Measurements from ENCODE around the gene SLC12A7.

Gene SLC12A7

GRCh38 chr5:1018596-1018995 is 93.3 kb downstream of the SLC12A7 start:
- no peak for TF ChIP-seq CTCF (IDR thresholded peaks at IDR 0.05)
- Histone ChIP-seq H3K9me3 (no peaks in the 10 kb centered on the region), H3K27me3 (no peaks in the 10 kb centered on the region), H3K4me3 (ENCODE audit: low read depth in 1 of 2, low read length in 1 of 2) (no peak overlapping the region), H3K4me1 (ENCODE audit: control insufficient read depth in 1 of 2, insufficient read depth in 1 of 2, low read depth in 1 of 2, low read length in 1 of 2) (no peaks in the 10 kb centered on the region), H3K36me3 (no peaks in the 10 kb centered on the region), H3K27ac (no peak overlapping the region)

- H3K4me1 ChIP-seq (ENCODE audit: control insufficient read depth in 1 of 2, insufficient read depth in 1 of 2, low read depth in 1 of 2, low read length in 1 of 2), result no peaks in the 10 kb centered on the region
- H3K9me3 ChIP-seq, result no peaks in the 10 kb centered on the region
- H3K4me3 ChIP-seq (ENCODE audit: low read depth in 1 of 2, low read length in 1 of 2), result no peak overlapping the region
- no peaks in the 10 kb centered on the region for H3K36me3 ChIP-seq
- no peak overlapping the region for H3K27ac ChIP-seq
- no peaks in the 10 kb centered on the region for H3K27me3 ChIP-seq
- no peak for TF ChIP-seq CTCF (IDR thresholded peaks at IDR 0.05)
Measured at GRCh38 chr5:1017691-1018455, 94.0 kb downstream of the SLC12A7 start.

GRCh38 chr5:1017056-1017455 is 94.8 kb downstream of the SLC12A7 start:
- Histone ChIP-seq H3K36me3 (no peaks in the 10 kb centered on the region), H3K9me3 (no peaks in the 10 kb centered on the region), H3K4me3 (ENCODE audit: low read depth in 1 of 2, low read length in 1 of 2) (no peak overlapping the region), H3K4me1 (ENCODE audit: control insufficient read depth in 1 of 2, insufficient read depth in 1 of 2, low read depth in 1 of 2, low read length in 1 of 2) (no peaks in the 10 kb centered on the region), H3K27ac (no peak overlapping the region), H3K27me3 (peaks cover 7% of the 10 kb centered on the region)
- no peak for TF ChIP-seq CTCF (IDR thresholded peaks at IDR 0.05)

GRCh38 chr5:1016476-1016875 is 95.4 kb downstream of the SLC12A7 start:
- TF ChIP-seq CTCF (IDR thresholded peaks at IDR 0.05), result no peak
- no peaks in the 10 kb centered on the region for H3K9me3 ChIP-seq
- H3K27ac ChIP-seq, result no peak overlapping the region
- H3K4me3 ChIP-seq (ENCODE audit: low read depth in 1 of 2, low read length in 1 of 2), result no peak overlapping the region
- H3K27me3 ChIP-seq, result peaks cover 12% of the 10 kb centered on the region
- no peaks in the 10 kb centered on the region for H3K4me1 ChIP-seq (ENCODE audit: control insufficient read depth in 1 of 2, insufficient read depth in 1 of 2, low read depth in 1 of 2, low read length in 1 of 2)
- H3K36me3 ChIP-seq, result no peaks in the 10 kb centered on the region

GRCh38 chr5:1016036-1016435 is 95.8 kb downstream of the SLC12A7 start:
- H3K27ac ChIP-seq, result no peak overlapping the region
- no peaks in the 10 kb centered on the region for H3K36me3 ChIP-seq
- no peaks in the 10 kb centered on the region for H3K9me3 ChIP-seq
- no peaks in the 10 kb centered on the region for H3K4me1 ChIP-seq (ENCODE audit: control insufficient read depth in 1 of 2, insufficient read depth in 1 of 2, low read depth in 1 of 2, low read length in 1 of 2)
- no peak overlapping the region for H3K4me3 ChIP-seq (ENCODE audit: low read depth in 1 of 2, low read length in 1 of 2)
- H3K27me3 ChIP-seq, result peaks cover 17% of the 10 kb centered on the region
- no peak for TF ChIP-seq CTCF (IDR thresholded peaks at IDR 0.05)
